ENCODE results near the gene UNC5C.

The UNC5C gene

DNA sequence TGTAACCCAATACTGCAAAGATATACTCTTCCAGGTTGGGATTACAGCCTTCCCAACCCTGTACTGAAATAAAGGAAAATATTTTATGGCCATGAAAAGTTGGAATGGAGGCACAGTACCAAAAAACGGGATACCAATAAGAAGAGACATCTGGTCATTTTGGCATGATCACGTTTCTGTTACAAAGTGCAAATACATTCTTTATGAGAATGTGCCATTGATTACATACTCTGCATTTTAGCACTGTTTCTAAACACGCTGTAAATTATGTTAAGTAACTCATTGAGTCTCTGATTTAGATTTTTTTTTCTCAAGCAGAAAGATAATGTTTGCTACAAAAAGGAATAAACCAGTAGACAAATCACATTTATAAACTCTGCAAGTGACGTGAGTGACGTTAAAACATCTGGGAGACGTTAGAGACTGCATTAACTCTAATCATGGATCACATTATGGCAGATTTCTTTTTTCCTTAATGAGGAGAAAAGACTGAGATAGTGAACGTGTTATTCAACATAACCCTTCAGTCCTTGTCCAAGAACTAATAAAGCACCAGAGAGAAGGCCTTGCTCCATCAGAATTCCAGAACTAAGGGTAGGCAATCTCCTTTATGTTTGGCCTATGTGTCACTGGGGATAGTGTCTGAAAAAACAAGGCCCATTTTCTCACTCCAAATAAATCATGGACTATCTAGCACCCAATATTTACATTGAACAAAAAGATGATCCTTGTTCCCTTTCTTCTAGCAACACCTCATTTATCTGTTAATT is 31.0 kb downstream of the UNC5C start:
- DNase-seq (ENCODE audit: extremely low spot score) = no peak
- CTCF ChIA-PET = no interaction called here
- TF ChIP-seq ELF4 (IDR thresholded peaks at IDR 0.05) (no peak), L3MBTL2 (conservative IDR thresholded peaks at IDR 0.05) (no peak), LEF1 (IDR thresholded peaks at IDR 0.05; ENCODE audit: borderline replicate concordance) (no peak), FOXA1 (IDR thresholded peaks at IDR 0.05) (no peak), BHLHE40 (IDR thresholded peaks at IDR 0.05; ENCODE audit: borderline replicate concordance) (no peak), ZNF384 (IDR thresholded peaks at IDR 0.05) (no peak)
- POLR2A ChIA-PET = no interaction called here

DNA sequence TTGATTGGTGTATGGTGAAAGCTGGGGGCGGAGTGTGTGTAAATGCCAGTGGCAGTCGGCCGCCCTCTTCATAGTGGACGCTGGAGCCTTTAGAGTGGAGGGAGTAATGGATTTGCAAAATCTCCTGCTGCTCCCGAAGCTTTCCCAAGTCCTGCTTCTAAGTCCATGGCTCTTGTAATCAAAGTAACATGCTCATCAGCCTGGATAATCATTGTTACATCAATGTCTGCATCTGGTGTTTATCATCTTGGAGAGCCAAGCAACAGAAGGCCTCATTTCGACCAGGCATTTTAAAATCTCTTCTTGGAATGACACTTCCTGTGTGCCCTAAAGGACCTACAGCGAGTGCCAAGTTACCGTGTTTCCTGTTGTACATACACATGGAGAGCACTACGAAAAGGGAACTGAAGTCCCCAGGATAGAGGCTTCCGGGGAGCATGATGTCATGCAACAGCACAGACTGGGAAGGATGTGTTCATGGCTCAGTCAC is 32.2 kb downstream of the UNC5C start:
- DNase-seq (ENCODE audit: extremely low spot score) = no peak
- CTCF ChIA-PET = no interaction called here

DNA sequence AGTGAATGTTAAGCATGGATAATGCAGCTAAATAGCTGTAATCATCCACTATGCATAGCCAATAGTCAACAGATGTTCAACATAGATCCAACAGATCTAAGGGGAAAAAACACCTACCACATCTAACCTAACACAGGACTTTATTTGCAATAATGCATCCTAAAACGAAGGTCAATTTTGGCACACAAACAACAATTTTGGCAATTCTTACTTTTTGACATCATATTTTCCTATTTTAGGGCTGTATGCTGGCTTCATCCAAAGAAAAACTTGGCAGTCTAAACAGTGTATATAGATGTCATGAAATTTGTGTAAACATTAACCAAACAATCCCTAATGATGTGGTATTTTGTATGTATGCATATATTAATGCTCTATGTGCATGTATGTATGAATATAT is 33.2 kb downstream of the UNC5C start:
- DNase-seq (ENCODE audit: extremely low spot score) = no peak
- TF ChIP-seq PKNOX1 (IDR thresholded peaks at IDR 0.05) = no peak
- TF ChIP-seq SUZ12 (IDR thresholded peaks at IDR 0.05) = no peak
- TF ChIP-seq L3MBTL2 (conservative IDR thresholded peaks at IDR 0.05) = no peak
- no peak for TF ChIP-seq BHLHE40 (IDR thresholded peaks at IDR 0.05; ENCODE audit: borderline replicate concordance)
- no peak for TF ChIP-seq ARNT (IDR thresholded peaks at IDR 0.05)
- no peak for TF ChIP-seq NFRKB (IDR thresholded peaks at IDR 0.05)
- no peak for TF ChIP-seq FOXA1 (IDR thresholded peaks at IDR 0.05)
- ChIA-PET CTCF (no interaction called here), POLR2A (no interaction called here)

More for the DNA sequence above, 32.2 kb downstream of the UNC5C start:
- TF ChIP-seq ZNF384 (IDR thresholded peaks at IDR 0.05) = no peak
- no peak for TF ChIP-seq SUZ12 (IDR thresholded peaks at IDR 0.05)
- TF ChIP-seq NFRKB (IDR thresholded peaks at IDR 0.05) = no peak
- TF ChIP-seq HDGF (IDR thresholded peaks at IDR 0.05; ENCODE audit: borderline replicate concordance) = no peak
- no peak for TF ChIP-seq ARNT (IDR thresholded peaks at IDR 0.05)
- TF ChIP-seq CTBP1 (IDR thresholded peaks at IDR 0.05; ENCODE audit: borderline replicate concordance) = no peak
- no peak for TF ChIP-seq FOXA1 (IDR thresholded peaks at IDR 0.05)
- no peak for TF ChIP-seq L3MBTL2 (conservative IDR thresholded peaks at IDR 0.05)
- POLR2A ChIA-PET = no interaction called here

- TF ChIP-seq NFRKB (IDR thresholded peaks at IDR 0.05) = no peak
- TF ChIP-seq FOXM1 (IDR thresholded peaks at IDR 0.05; ENCODE audit: borderline replicate concordance) = no peak
- no peak for TF ChIP-seq ARNT (IDR thresholded peaks at IDR 0.05)
- no peak for TF ChIP-seq LEF1 (IDR thresholded peaks at IDR 0.05; ENCODE audit: borderline replicate concordance)
- DNase-seq (ENCODE audit: extremely low spot score) = no peak
- CTCF ChIA-PET = no interaction called here
- POLR2A ChIA-PET = no interaction called here
Observed at GRCh38 chr4:95513022-95513421, 35.8 kb downstream of the UNC5C start.

- ChIA-PET CTCF (interaction anchor here (1.7 kb wide), 1 partner anchor 12 kb away, joined by 4 read pairs; no protein-coding TSS in a partner anchor), POLR2A (interaction anchor here (2.0 kb wide), 1 partner anchor 36 kb away, joined by 6 read pairs; no protein-coding TSS in a partner anchor)
- no peak for DNase-seq (ENCODE audit: extremely low spot score)
- TF ChIP-seq L3MBTL2 (conservative IDR thresholded peaks at IDR 0.05) = no peak
- TF ChIP-seq ELF4 (IDR thresholded peaks at IDR 0.05) = no peak
- no peak for TF ChIP-seq ARNT (IDR thresholded peaks at IDR 0.05)
- no peak for TF ChIP-seq BHLHE40 (IDR thresholded peaks at IDR 0.05; ENCODE audit: borderline replicate concordance)
- no peak for TF ChIP-seq CTBP1 (IDR thresholded peaks at IDR 0.05; ENCODE audit: borderline replicate concordance)
- TF ChIP-seq HDGF (IDR thresholded peaks at IDR 0.05; ENCODE audit: borderline replicate concordance) = no peak
- TF ChIP-seq LEF1 (IDR thresholded peaks at IDR 0.05; ENCODE audit: borderline replicate concordance) = no peak
- no peak for TF ChIP-seq FOXA1 (IDR thresholded peaks at IDR 0.05)
- no peak for TF ChIP-seq FOXK2 (IDR thresholded peaks at IDR 0.05)
- TF ChIP-seq NFRKB (IDR thresholded peaks at IDR 0.05) = no peak
- TF ChIP-seq SP1 (IDR thresholded peaks at IDR 0.05) = no peak
- TF ChIP-seq SUZ12 (IDR thresholded peaks at IDR 0.05) = no peak
- TF ChIP-seq ZNF384 (IDR thresholded peaks at IDR 0.05) = no peak
- TF ChIP-seq TARDBP (IDR thresholded peaks at IDR 0.05) = no peak
- TF ChIP-seq PKNOX1 (IDR thresholded peaks at IDR 0.05) = no peak
- TF ChIP-seq FOXM1 (IDR thresholded peaks at IDR 0.05; ENCODE audit: borderline replicate concordance) = no peak
Observed at GRCh38 chr4:95511477-95511876, 37.3 kb downstream of the UNC5C start.

- TF ChIP-seq TARDBP (IDR thresholded peaks at IDR 0.05) = no peak
- no peak for TF ChIP-seq BHLHE40 (IDR thresholded peaks at IDR 0.05; ENCODE audit: borderline replicate concordance)
- TF ChIP-seq PKNOX1 (IDR thresholded peaks at IDR 0.05) = no peak
- no peak for TF ChIP-seq NFRKB (IDR thresholded peaks at IDR 0.05)
- TF ChIP-seq FOXA1 (IDR thresholded peaks at IDR 0.05) = no peak
- TF ChIP-seq SP1 (IDR thresholded peaks at IDR 0.05) = no peak
- no peak for TF ChIP-seq ELF4 (IDR thresholded peaks at IDR 0.05)
- no peak for TF ChIP-seq CTBP1 (IDR thresholded peaks at IDR 0.05; ENCODE audit: borderline replicate concordance)
- no peak for TF ChIP-seq ARNT (IDR thresholded peaks at IDR 0.05)
- TF ChIP-seq L3MBTL2 (conservative IDR thresholded peaks at IDR 0.05) = no peak
- no peak for TF ChIP-seq FOXK2 (IDR thresholded peaks at IDR 0.05)
- TF ChIP-seq SUZ12 (IDR thresholded peaks at IDR 0.05) = no peak
- TF ChIP-seq FOXM1 (IDR thresholded peaks at IDR 0.05; ENCODE audit: borderline replicate concordance) = no peak
- TF ChIP-seq LEF1 (IDR thresholded peaks at IDR 0.05; ENCODE audit: borderline replicate concordance) = no peak
- no peak for TF ChIP-seq HDGF (IDR thresholded peaks at IDR 0.05; ENCODE audit: borderline replicate concordance)
- no peak for TF ChIP-seq ZNF384 (IDR thresholded peaks at IDR 0.05)
- CTCF ChIA-PET = interaction anchor here (0.5 to 1.7 kb wide), 7 partner anchors 9 to 368 kb away, joined by 3 to 6 read pairs (median 3); no protein-coding TSS in a partner anchor
- no peak for DNase-seq (ENCODE audit: extremely low spot score)
- POLR2A ChIA-PET = interaction anchor here (2.0 kb wide), 1 partner anchor 37 kb away, joined by 6 read pairs; no protein-coding TSS in a partner anchor
Observed at GRCh38 chr4:95510877-95511276, 37.9 kb downstream of the UNC5C start.

Measured in HEK293T (cell line).